ENCODE data around the gene TWIST1.

DNA sequence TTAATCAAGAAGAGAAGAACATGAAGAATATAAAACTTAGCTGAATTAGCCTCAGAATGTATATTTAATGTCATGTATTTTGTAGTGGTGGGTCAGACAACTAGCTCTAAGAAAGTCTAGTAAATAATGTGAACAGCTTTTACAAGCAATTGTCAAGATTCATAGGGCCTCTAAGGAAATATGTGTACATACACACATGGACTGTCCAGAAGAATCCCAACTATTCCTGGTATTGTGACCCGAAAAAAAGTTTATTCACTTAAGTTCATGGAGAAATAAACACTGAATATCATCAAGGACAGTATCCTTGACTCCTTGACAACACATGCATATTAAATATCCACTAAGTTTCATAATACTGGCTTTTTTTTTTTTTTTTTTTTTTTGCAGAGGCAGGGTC lies 11.4 kb upstream of the TWIST1 start:
- TF ChIP-seq, protein P1, sequence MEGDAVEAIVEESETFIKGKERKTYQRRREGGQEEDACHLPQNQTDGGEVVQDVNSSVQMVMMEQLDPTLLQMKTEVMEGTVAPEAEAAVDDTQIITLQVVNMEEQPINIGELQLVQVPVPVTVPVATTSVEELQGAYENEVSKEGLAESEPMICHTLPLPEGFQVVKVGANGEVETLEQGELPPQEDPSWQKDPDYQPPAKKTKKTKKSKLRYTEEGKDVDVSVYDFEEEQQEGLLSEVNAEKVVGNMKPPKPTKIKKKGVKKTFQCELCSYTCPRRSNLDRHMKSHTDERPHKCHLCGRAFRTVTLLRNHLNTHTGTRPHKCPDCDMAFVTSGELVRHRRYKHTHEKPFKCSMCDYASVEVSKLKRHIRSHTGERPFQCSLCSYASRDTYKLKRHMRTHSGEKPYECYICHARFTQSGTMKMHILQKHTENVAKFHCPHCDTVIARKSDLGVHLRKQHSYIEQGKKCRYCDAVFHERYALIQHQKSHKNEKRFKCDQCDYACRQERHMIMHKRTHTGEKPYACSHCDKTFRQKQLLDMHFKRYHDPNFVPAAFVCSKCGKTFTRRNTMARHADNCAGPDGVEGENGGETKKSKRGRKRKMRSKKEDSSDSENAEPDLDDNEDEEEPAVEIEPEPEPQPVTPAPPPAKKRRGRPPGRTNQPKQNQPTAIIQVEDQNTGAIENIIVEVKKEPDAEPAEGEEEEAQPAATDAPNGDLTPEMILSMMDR (IDR thresholded peaks at IDR 0.05; ENCODE audit: insufficient read depth, low read length) = no peak
- no peak for TF ChIP-seq SPI1 (IDR thresholded peaks at IDR 0.05; ENCODE audit: borderline replicate concordance, low read depth)
- TF ChIP-seq, protein P2, sequence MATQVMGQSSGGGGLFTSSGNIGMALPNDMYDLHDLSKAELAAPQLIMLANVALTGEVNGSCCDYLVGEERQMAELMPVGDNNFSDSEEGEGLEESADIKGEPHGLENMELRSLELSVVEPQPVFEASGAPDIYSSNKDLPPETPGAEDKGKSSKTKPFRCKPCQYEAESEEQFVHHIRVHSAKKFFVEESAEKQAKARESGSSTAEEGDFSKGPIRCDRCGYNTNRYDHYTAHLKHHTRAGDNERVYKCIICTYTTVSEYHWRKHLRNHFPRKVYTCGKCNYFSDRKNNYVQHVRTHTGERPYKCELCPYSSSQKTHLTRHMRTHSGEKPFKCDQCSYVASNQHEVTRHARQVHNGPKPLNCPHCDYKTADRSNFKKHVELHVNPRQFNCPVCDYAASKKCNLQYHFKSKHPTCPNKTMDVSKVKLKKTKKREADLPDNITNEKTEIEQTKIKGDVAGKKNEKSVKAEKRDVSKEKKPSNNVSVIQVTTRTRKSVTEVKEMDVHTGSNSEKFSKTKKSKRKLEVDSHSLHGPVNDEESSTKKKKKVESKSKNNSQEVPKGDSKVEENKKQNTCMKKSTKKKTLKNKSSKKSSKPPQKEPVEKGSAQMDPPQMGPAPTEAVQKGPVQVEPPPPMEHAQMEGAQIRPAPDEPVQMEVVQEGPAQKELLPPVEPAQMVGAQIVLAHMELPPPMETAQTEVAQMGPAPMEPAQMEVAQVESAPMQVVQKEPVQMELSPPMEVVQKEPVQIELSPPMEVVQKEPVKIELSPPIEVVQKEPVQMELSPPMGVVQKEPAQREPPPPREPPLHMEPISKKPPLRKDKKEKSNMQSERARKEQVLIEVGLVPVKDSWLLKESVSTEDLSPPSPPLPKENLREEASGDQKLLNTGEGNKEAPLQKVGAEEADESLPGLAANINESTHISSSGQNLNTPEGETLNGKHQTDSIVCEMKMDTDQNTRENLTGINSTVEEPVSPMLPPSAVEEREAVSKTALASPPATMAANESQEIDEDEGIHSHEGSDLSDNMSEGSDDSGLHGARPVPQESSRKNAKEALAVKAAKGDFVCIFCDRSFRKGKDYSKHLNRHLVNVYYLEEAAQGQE (IDR thresholded peaks at IDR 0.05; ENCODE audit: insufficient replicate concordance, low read depth) = no peak
- no peak for TF ChIP-seq POLR2AphosphoS5 (IDR thresholded peaks at IDR 0.05; ENCODE audit: low read depth)
- TF ChIP-seq GABPA (IDR thresholded peaks at IDR 0.05; ENCODE audit: low read depth) = no peak
